Kidney epithelial cell (primary cell): Measurements from ENCODE around the gene STIL. TPM values are rescaled to one million over a fixed set of nuclear protein-coding genes. Genes with fewer than 3 reads are reported as not detected.

Experiments
- DNase-seq: peaks from one replicate; pipeline ENCODE4 v3.0.0-alpha.2; 2010; ENCODE audit warnings: low read depth
- H3K27me3 ChIP-seq: 2 replicates; pipeline ENCODE4 v1.6.0; 2011; ENCODE audit warnings: low read length; ENCODE audit not compliant: control insufficient read depth, insufficient read depth
- H3K36me3 ChIP-seq: 2 replicates; pipeline ENCODE4 v1.5.1; 2011; ENCODE audit warnings: low read length; ENCODE audit not compliant: control insufficient read depth, insufficient read depth
- H3K4me3 ChIP-seq: 2 replicates; pipeline ENCODE4 v1.5.1; 2011; ENCODE audit warnings: low read depth, mild to moderate bottlenecking, control low read depth, low read length
- CTCF ChIP-seq: IDR thresholded peaks from 2 replicates; pipeline ENCODE4 v1.5.1; 2011; ENCODE audit warnings: mild to moderate bottlenecking, moderate library complexity, low read length, control low read depth, inconsistent platforms; ENCODE audit not compliant: insufficient read depth, poor library complexity, severe bottlenecking
- total RNA-seq: library from RNA; depleted of rRNA; stranded (reverse); fragments of >200 nt; gene quantifications from 2 replicates; pipeline ENCODE4 v1.2.3, GENCODE V29; 2015

Gene STIL
- total RNA-seq, 1 donor from 2014 or later, result 5.5 TPM

GRCh38 chr1:47262787-47263413 lies 51.0 kb downstream of the STIL start:
- H3K4me3 ChIP-seq, result no peak overlapping the region
- peak; percentile 67 for TF ChIP-seq CTCF
- no peaks in the 10 kb centered on the region for H3K36me3 ChIP-seq
- no peaks in the 10 kb centered on the region for H3K27me3 ChIP-seq
- peak; percentile 2 for DNase-seq

DNA sequence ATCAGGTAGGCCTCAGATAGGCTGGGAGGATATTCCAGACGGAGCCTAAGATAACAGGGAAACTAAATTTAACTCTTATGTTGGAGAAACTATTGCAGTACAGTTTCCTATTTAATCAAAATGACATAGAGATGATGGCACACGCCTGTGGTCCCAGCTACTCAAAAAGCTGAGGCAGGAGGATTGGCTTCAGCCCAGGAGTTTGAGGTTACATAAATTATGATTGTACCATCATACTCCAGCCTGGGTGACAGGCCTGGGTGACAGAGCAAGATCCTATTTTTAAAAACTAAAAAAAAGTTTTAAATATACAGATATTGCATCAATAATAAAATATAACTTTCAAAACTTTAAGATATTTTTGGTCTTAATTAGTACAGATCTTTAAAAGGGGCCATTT lies 56.7 kb downstream of the STIL start:
- Histone ChIP-seq H3K36me3 (peaks cover 2% of the 10 kb centered on the region), H3K27me3 (no peaks in the 10 kb centered on the region), H3K4me3 (no peak overlapping the region)
- TF ChIP-seq CTCF, result no peak
- DNase-seq, result no peak

GRCh38 chr1:47252795-47253194 lies 61.2 kb downstream of the STIL start:
- no peak for TF ChIP-seq CTCF
- no peaks in the 10 kb centered on the region for H3K27me3 ChIP-seq
- DNase-seq, result no peak
- peaks cover 2% of the 10 kb centered on the region for H3K36me3 ChIP-seq
- no peak overlapping the region for H3K4me3 ChIP-seq

DNA sequence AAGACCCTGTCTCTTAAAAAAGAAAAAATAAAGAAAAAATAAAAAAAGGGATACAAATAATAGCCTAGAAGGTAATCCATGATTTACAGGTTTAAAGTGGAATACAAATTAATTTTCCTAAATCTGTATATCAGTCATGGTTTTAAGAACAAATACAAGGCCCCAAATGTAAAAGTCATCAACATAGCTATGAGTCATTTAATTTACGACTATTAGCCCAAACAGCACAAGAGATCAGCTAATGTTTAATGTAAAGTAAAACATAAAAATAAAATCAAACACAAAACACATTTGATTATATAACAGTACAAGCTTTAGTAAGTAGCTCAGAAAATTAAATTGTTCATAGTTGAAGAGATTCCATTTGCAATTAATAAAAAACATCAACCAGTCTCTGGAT lies 61.6 kb downstream of the STIL start:
- Histone ChIP-seq H3K27me3 (no peaks in the 10 kb centered on the region), H3K36me3 (peaks cover 2% of the 10 kb centered on the region), H3K4me3 (no peak overlapping the region)
- no peak for DNase-seq
- TF ChIP-seq CTCF, result no peak

DNA sequence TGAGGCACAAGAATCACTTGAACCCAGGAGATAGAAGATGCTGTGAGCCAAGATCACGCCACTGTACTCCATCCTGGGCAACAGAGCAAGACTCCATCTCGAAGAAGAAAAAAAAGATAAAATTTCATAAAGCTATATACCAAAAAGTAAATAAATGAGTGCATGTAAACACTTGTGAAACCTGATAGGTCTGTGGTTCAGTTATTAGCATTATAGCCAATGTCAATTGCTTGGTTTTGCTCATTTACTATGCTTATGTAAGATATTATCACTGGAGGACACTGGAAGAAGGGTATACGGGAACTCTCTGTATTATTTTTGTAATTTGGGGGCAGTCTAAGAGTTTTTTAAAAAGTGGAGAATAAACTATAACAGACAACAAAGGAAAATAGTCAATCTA lies 64.2 kb downstream of the STIL start:
- no peak for TF ChIP-seq CTCF
- Histone ChIP-seq H3K27me3 (no peaks in the 10 kb centered on the region), H3K4me3 (no peak overlapping the region), H3K36me3 (no peaks in the 10 kb centered on the region)
- no peak for DNase-seq

DNA sequence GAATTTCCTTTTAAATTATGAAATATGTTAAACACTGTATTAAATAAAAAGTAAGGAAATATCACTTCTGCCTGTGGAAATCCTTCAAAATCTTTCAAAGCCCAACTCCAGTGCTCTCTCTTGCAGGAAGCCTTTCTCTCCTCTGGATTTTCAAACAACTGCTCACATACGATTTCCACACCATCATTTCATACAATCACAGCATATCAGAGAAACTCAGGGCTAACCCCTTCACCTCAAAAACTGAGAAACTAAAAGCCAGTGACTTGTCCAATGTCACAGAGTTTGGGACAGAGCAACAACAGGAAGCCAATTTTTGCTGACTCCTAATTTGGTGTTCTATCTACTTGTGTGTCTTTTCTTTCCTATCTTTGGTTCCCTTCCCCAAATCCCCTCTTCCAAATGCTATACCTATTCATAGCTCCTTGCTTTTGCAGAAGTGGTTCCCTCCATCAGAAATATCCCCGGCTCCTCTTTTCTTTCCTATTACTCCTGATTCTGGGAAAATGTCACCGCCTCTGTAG lies 69.5 kb downstream of the STIL start:
- no peaks in the 10 kb centered on the region for H3K27me3 ChIP-seq
- no peak overlapping the region for H3K4me3 ChIP-seq
- no peak for DNase-seq
- no peak for TF ChIP-seq CTCF
- no peaks in the 10 kb centered on the region for H3K36me3 ChIP-seq
